SK-N-SH (cell line): Measurements from ENCODE around the gene PDE10A. TPM values are rescaled to one million over a fixed set of nuclear protein-coding genes. Genes with fewer than 3 reads are reported as not detected.

Experiments
- CTCF ChIA-PET: fragments of 300-600, 350-600 bp; formaldehyde crosslinking; extraction: SDS; loops from one replicate; lab custom pipeline; 2021; lab: Yijun Ruan, JAX
- POLR2A ChIA-PET: fragments of 350-600 bp; sonication (Branson Sonifier 250); formaldehyde crosslinking; extraction: SDS; loops from one replicate; lab custom pipeline; 2020; ENCODE audit warnings: antibody characterized with exemption, inconsistent platforms; lab: Yijun Ruan, JAX
- DNase-seq: peaks from one replicate; pipeline ENCODE4 v3.0.0; 2012
- H2AFZ ChIP-seq: fragments of 200-600 bp; sonication (generic); 2 replicates; pipeline ENCODE4 v1.8.1; 2016; ENCODE audit warnings: antibody characterized with exemption, mild to moderate bottlenecking, low read depth
- H3F3A ChIP-seq: fragments of 200-600 bp; sonication (generic); replicated peaks from 2 replicates; pipeline ENCODE3; 2016; ENCODE audit warnings: antibody characterized with exemption, mild to moderate bottlenecking; ENCODE audit not compliant: insufficient read depth
- H3K27ac ChIP-seq, 2 experiments: fragments of 200-500 bp in 1 of 2; fragments of 200-600 bp in 1 of 2; sonication (Bioruptor generic) in 1 of 2; sonication (generic), shearing (Covaris generic) in 1 of 2; 2 replicates each; pipeline versions ENCODE4 v1.5.1 to v1.6.1; 2014 to 2016; ENCODE audit warnings: low read depth in 2 of 2, inconsistent platforms in 1 of 2, low read length in 1 of 2, mild to moderate bottlenecking in 1 of 2, mixed read lengths in 1 of 2
- H3K27me3 ChIP-seq: fragments of 200-600 bp; sonication (generic), shearing (Covaris generic); 2 replicates; pipeline ENCODE4 v1.6.1; 2016; ENCODE audit warnings: mixed run types; ENCODE audit not compliant: insufficient read depth
- H3K36me3 ChIP-seq, 2 experiments: fragments of 200-500 bp in 1 of 2; fragments of 200-600 bp in 1 of 2; sonication (Bioruptor generic) in 1 of 2; sonication (generic) in 1 of 2; replicated peaks in 1 of 2; 2 replicates each; pipeline versions ENCODE3 to v1.5.1; 2014 to 2016; ENCODE audit warnings: low read length in 1 of 2, mild to moderate bottlenecking in 1 of 2; ENCODE audit not compliant: insufficient read depth in 2 of 2, control insufficient read depth in 1 of 2
- H3K4me1 ChIP-seq, 2 experiments: fragments of 200-500 bp in 1 of 2; fragments of 200-600 bp in 1 of 2; sonication (Bioruptor generic) in 1 of 2; sonication (generic), shearing (Covaris generic) in 1 of 2; 2 replicates each; pipeline versions ENCODE4 v1.5.1 to v1.6.1; 2014 to 2016; ENCODE audit warnings: low read depth in 1 of 2, low read length in 1 of 2, mixed run types in 1 of 2; ENCODE audit not compliant: insufficient read depth in 2 of 2, control insufficient read depth in 1 of 2
- H3K4me2 ChIP-seq: fragments of 200-600 bp; sonication (generic), shearing (Covaris generic); 2 replicates; pipeline ENCODE4 v1.6.1; 2017; ENCODE audit warnings: mixed run types
- H3K4me3 ChIP-seq, 2 experiments: fragments of 200-500 bp in 1 of 2; fragments of 200-600 bp in 1 of 2; sonication (Bioruptor generic) in 1 of 2; sonication (generic), shearing (Covaris generic) in 1 of 2; 2 replicates each; pipeline versions ENCODE4 v1.5.1 to v1.8.1; 2014 to 2016; ENCODE audit warnings: low read depth in 2 of 2, inconsistent platforms in 1 of 2, low read length in 1 of 2, mild to moderate bottlenecking in 1 of 2, mixed read lengths in 1 of 2, moderate library complexity in 1 of 2
- H3K79me2 ChIP-seq: fragments of 200-600 bp; sonication (generic); 2 replicates; pipeline ENCODE4 v1.8.1; 2017; ENCODE audit warnings: mild to moderate bottlenecking; ENCODE audit not compliant: insufficient read depth
- H3K9ac ChIP-seq: fragments of 200-600 bp; sonication (generic); 2 replicates; pipeline ENCODE4 v1.6.1; 2017; ENCODE audit warnings: mixed run types
- H3K9me2 ChIP-seq: fragments of 200-600 bp; sonication (generic); 2 replicates; pipeline ENCODE4 v1.6.1; 2017; ENCODE audit warnings: mixed run types
- H3K9me3 ChIP-seq: fragments of 200-600 bp; sonication (generic); 2 replicates; pipeline ENCODE4 v1.6.1; 2017; ENCODE audit warnings: mixed run types, mild to moderate bottlenecking, moderate library complexity
- H4K20me1 ChIP-seq: fragments of 200-600 bp; sonication (generic); 2 replicates; pipeline ENCODE4 v1.6.1; 2017; ENCODE audit warnings: mild to moderate bottlenecking, mixed run types; ENCODE audit not compliant: insufficient read depth
- ELF1 ChIP-seq: IDR thresholded peaks from 2 replicates; pipeline ENCODE4 v1.4.0; 2012
- EP300 ChIP-seq, 2 experiments: IDR thresholded peaks; 2 replicates each; pipeline versions ENCODE4 v1.4.0 to v1.6.1; 2012; ENCODE audit warnings: borderline replicate concordance in 1 of 2, low read depth in 1 of 2, low read length in 1 of 2
- EZH2phosphoT487 ChIP-seq: fragments of 200-600 bp; sonication (generic); IDR thresholded peaks from 2 replicates; pipeline ENCODE4 v1.6.1; 2017; ENCODE audit warnings: low read depth, mixed run types, mild to moderate bottlenecking, antibody characterized with exemption, moderate library complexity, borderline replicate concordance
- FOSL2 ChIP-seq: IDR thresholded peaks from 2 replicates; pipeline ENCODE4 v1.4.0; 2012; ENCODE audit warnings: low read depth, mild to moderate bottlenecking, moderate library complexity, borderline replicate concordance
- FOXJ3 ChIP-seq: sonication (generic); formaldehyde crosslinking; IDR thresholded peaks from 2 replicates; pipeline ENCODE4 v1.5.1; 2020; ENCODE audit warnings: mild to moderate bottlenecking, missing genetic modification reagents
- FOXM1 ChIP-seq: IDR thresholded peaks from 2 replicates; pipeline ENCODE4 v1.4.0; 2012; ENCODE audit warnings: low read depth, mild to moderate bottlenecking
- GABPA ChIP-seq: IDR thresholded peaks from 2 replicates; pipeline ENCODE4 v1.4.0; 2012; ENCODE audit warnings: low read depth, mild to moderate bottlenecking
- JUND ChIP-seq: IDR thresholded peaks from 2 replicates; pipeline ENCODE4 v1.4.0; 2012
- NFIC ChIP-seq: IDR thresholded peaks from 2 replicates; pipeline ENCODE4 v1.4.0; 2012; ENCODE audit warnings: borderline replicate concordance
- POLR2AphosphoS5 ChIP-seq: IDR thresholded peaks from 2 replicates; pipeline ENCODE4 v1.6.1; 2012; ENCODE audit warnings: low read depth, low read length
- REST ChIP-seq: IDR thresholded peaks from 2 replicates; pipeline ENCODE4 v1.6.1; 2012; ENCODE audit warnings: mild to moderate bottlenecking, low read depth, low read length, moderate library complexity
- RFX5 ChIP-seq: IDR thresholded peaks from 2 replicates; pipeline ENCODE4 v1.6.1; 2012; ENCODE audit warnings: mild to moderate bottlenecking, improper control_type of control experiment, low read length
- RXRA ChIP-seq: IDR thresholded peaks from 2 replicates; pipeline ENCODE4 v1.4.0; 2012; ENCODE audit warnings: low read depth, mild to moderate bottlenecking, borderline replicate concordance
- SIN3A ChIP-seq: IDR thresholded peaks from 2 replicates; pipeline ENCODE4 v1.6.1; 2012; ENCODE audit warnings: low read depth, mild to moderate bottlenecking, low read length, moderate library complexity, borderline replicate concordance
- TAF1 ChIP-seq: IDR thresholded peaks from 2 replicates; pipeline ENCODE4 v1.6.1; 2012; ENCODE audit warnings: low read depth, mild to moderate bottlenecking, low read length, moderate library complexity, borderline replicate concordance
- TEAD4 ChIP-seq: IDR thresholded peaks from 2 replicates; pipeline ENCODE4 v1.4.0; 2012; ENCODE audit warnings: mild to moderate bottlenecking, borderline replicate concordance; ENCODE audit not compliant: insufficient read depth
- USF2 ChIP-seq: fragments of 150-350 bp; IDR thresholded peaks from 2 replicates; pipeline ENCODE4 v1.6.1; 2017; ENCODE audit warnings: antibody characterized with exemption, low read length, low read depth, borderline replicate concordance
- YY1 ChIP-seq: IDR thresholded peaks from 2 replicates; pipeline ENCODE4 v1.4.0; 2012; ENCODE audit warnings: low read depth, mild to moderate bottlenecking
- WGBS: methylation state at CpG from one replicate; pipeline ENCODE4 v1.1.6; 2017; ENCODE audit warnings: low lambda C conversion rate; 5-methylcytosine and 5-hydroxymethylcytosine counted together
- polyA plus RNA-seq, 3 experiments: library from polyadenylated mRNA; depleted of rRNA; stranded (reverse); fragments of >200 nt; gene quantifications; 2 replicates each; pipeline ENCODE4 v1.2.3, GENCODE V29; 2012
- TF ChIP-seq, protein P1 (sequence below): IDR thresholded peaks from 2 replicates; pipeline ENCODE4 v1.4.0; 2012; ENCODE audit warnings: low read depth, borderline replicate concordance
- TF ChIP-seq, protein P2 (sequence below): fragments of 150-350 bp; IDR thresholded peaks from 2 replicates; pipeline ENCODE4 v1.6.1; 2016; ENCODE audit warnings: mild to moderate bottlenecking, low read depth, low read length

The PDE10A gene
- polyA plus RNA-seq, 1 of the 3 experiments (the other 2 are of a cell fraction), result 0.43 TPM

- H3K9ac ChIP-seq, result no peak overlapping the region
- H3K27ac ChIP-seq, result no peak overlapping the region
- CTCF ChIA-PET, result no interaction called here
- 22% methylated on average over 1 of the region's 1 CpG for WGBS
- TF ChIP-seq RXRA (no peak), GABPA (no peak), SIN3A (no peak), REST (no peak), TEAD4 (no peak), FOXM1 (no peak)
- TF ChIP-seq, protein P1, sequence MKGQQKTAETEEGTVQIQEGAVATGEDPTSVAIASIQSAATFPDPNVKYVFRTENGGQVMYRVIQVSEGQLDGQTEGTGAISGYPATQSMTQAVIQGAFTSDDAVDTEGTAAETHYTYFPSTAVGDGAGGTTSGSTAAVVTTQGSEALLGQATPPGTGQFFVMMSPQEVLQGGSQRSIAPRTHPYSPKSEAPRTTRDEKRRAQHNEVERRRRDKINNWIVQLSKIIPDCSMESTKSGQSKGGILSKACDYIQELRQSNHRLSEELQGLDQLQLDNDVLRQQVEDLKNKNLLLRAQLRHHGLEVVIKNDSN, result no peak
- H3K36me3 ChIP-seq, result no peaks in the 10 kb centered on the region
- POLR2A ChIA-PET, result no interaction called here
- H3K79me2 ChIP-seq, result no peaks in the 10 kb centered on the region
- H2AFZ ChIP-seq, result no peak overlapping the region
- peaks cover 0 to 2% of the 10 kb centered on the region in 2 experiments; a peak in 1 of 4 replicates for H3K4me1 ChIP-seq
- H3K4me3 ChIP-seq, result no peak overlapping the region
- no peak overlapping the region for H3K4me2 ChIP-seq
- DNase-seq, result no peak
- no peaks in the 10 kb centered on the region for H3K9me2 ChIP-seq
- H4K20me1 ChIP-seq, result no peaks in the 10 kb centered on the region
- H3F3A ChIP-seq, result no peaks in the 10 kb centered on the region
- no peaks in the 10 kb centered on the region for H3K9me3 ChIP-seq
- H3K27me3 ChIP-seq, result no peaks in the 10 kb centered on the region
These were observed 34.1 kb upstream of the PDE10A start for GRCh38 chr6:165697171-165697570.

GRCh38 chr6:165695722-165696515 lies 32.9 kb upstream of the PDE10A start:
- CTCF ChIA-PET, result no interaction called here
- TF ChIP-seq RFX5 (no peak), JUND (no peak), ELF1 (no peak), TAF1 (no peak), FOXJ3 (CRISPR knock-in tag) (no peak), NFIC (no peak), FOSL2 (no peak), GABPA (no peak), YY1 (no peak), TEAD4 (no peak), POLR2AphosphoS5 (no peak), FOXM1 (no peak), EZH2phosphoT487 (no peak), EP300 (IDR thresholded peaks at IDR 0.05; ENCODE audit: borderline replicate concordance in 1 of 2, low read depth in 1 of 2, low read length in 1 of 2) (no peak), USF2 (no peak)
- TF ChIP-seq, protein P2, sequence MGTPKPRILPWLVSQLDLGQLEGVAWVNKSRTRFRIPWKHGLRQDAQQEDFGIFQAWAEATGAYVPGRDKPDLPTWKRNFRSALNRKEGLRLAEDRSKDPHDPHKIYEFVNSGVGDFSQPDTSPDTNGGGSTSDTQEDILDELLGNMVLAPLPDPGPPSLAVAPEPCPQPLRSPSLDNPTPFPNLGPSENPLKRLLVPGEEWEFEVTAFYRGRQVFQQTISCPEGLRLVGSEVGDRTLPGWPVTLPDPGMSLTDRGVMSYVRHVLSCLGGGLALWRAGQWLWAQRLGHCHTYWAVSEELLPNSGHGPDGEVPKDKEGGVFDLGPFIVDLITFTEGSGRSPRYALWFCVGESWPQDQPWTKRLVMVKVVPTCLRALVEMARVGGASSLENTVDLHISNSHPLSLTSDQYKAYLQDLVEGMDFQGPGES, result no peak

More at GRCh38 chr6:165695722-165696515, 32.9 kb upstream of the PDE10A start:
- H2AFZ ChIP-seq, result no peak overlapping the region
- 49% methylated on average over 8 of the region's 8 CpGs for WGBS
- peaks cover 0 to 8% of the 10 kb centered on the region in 2 experiments; a peak in 1 of 4 replicates for H3K4me1 ChIP-seq
- no peak overlapping the region for H3K4me2 ChIP-seq
- no peaks in the 10 kb centered on the region for H3K36me3 ChIP-seq
- H3K4me3 ChIP-seq, result no peak overlapping the region
- no peak overlapping the region for H3K27ac ChIP-seq
- H3K9ac ChIP-seq, result no peak overlapping the region
- no peak for DNase-seq
- no peaks in the 10 kb centered on the region for H3K9me3 ChIP-seq
- H3K9me2 ChIP-seq, result no peaks in the 10 kb centered on the region
- H3K27me3 ChIP-seq, result no peaks in the 10 kb centered on the region
- no peaks in the 10 kb centered on the region for H3K79me2 ChIP-seq
- no peaks in the 10 kb centered on the region for H3F3A ChIP-seq
- POLR2A ChIA-PET, result no interaction called here
- no peaks in the 10 kb centered on the region for H4K20me1 ChIP-seq
